Left kidney (tissue), 2 donors: Measurements from ENCODE around the gene CASP1. TPM values are rescaled to one million over a fixed set of nuclear protein-coding genes. Genes with fewer than 3 reads are reported as not detected.

Experiments
- DNase-seq: peaks from one replicate; pipeline ENCODE4 v3.0.0-alpha.2; 2013
- polyA plus RNA-seq: library from polyadenylated mRNA; unstranded; fragments of 120-200 nt; gene quantifications from one replicate; pipeline ENCODE4 v1.2.1, GENCODE V29; 2013; ENCODE audit not compliant: insufficient read length

The CASP1 gene
- polyA plus RNA-seq, 1 donor, result 3.1 TPM

GRCh38 chr11:104991994-104992393 lies 43.0 kb downstream of the CASP1 start:
- no peak for DNase-seq

DNA sequence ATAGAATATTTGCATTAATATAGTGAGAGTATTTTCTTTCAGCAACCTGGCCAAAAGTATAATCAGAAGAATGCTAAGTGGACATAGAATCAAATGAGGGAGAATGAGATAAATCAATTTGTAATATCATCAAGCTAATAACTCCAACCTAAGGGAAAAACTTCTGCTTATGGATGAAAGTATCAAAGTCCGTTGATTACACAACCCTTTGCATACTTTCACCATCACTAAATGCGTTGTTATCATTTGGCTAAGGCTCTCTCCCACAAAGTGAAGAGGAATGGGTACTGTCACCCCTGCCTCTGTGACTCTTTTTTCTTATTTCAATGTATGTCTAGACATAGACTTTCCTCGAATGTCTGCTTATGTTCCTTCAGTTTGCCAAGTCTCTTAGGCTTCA lies 50.1 kb downstream of the CASP1 start:
- DNase-seq, result no peak

GRCh38 chr11:104979839-104980238 lies 55.1 kb downstream of the CASP1 start:
- no peak for DNase-seq

Other genes starting within 250 kb of the CASP1 start
- 0.65 TPM for gene CASP12, start 136.7 kb downstream of the CASP1 start, polyA plus RNA-seq
- gene CASP4, start 66.6 kb downstream of the CASP1 start, polyA plus RNA-seq, result 20.1 TPM
- not detected for gene CASP5, start 12.0 kb downstream of the CASP1 start, polyA plus RNA-seq
- 0.70 TPM for gene CARD16, start 10.2 kb upstream of the CASP1 start, polyA plus RNA-seq
- gene CARD18, start 104.6 kb upstream of the CASP1 start, polyA plus RNA-seq, result not detected